NCI-H2227 treated with DMSO at 0.1 percent for 48 hours (cell line): Measurements from ENCODE around the gene STOX2.
A peak's percentile ranks its signal among the peaks of the same experiment; 100 is the strongest.

ENCODE experiments used
- DNase-seq: peaks from one replicate; lab custom pipeline; 2025; lab: John Stamatoyannopoulos, UW

STOX2 gene

DNA sequence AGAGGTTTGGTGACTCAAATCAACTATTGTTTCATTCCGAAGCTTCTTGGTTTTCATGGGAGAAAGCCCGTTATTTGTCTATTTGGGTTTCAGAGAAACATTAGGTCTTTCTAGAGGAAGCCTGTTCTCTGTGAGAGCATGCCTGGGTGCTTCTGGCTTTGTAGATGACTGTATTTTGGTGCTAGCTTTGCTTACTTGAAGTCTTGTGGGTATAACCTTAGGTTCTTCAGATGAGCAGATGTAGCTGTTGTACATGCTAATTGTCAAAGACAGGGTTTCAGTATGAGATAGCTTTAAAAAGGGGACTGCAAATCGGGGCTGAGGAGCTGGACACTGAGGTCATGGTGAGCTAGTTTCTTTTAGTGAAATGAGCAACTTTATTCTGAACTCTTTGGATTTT, 7.9 kb upstream of the STOX2 start:
- DNase-seq: no peak

DNA sequence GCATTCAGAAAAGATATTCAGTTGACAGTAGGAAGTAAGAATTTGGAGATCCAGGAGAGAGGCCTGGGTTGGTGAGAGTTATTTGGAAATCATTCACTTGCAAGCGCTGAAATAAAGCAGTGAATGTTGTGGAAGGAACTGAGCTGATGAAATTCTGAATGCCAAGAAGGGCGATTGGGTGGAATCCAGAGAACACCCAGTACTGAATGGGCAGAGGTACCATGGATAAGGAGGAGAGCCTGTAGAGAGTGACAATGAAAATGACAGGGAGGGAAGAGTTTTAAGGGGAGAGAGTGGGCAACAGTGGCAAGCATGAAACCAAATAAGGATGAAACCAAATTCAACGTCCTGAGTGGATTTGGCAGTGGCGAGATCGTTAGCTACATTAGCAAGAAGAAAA, 6.7 kb upstream of the STOX2 start:
- no peak for DNase-seq

DNA sequence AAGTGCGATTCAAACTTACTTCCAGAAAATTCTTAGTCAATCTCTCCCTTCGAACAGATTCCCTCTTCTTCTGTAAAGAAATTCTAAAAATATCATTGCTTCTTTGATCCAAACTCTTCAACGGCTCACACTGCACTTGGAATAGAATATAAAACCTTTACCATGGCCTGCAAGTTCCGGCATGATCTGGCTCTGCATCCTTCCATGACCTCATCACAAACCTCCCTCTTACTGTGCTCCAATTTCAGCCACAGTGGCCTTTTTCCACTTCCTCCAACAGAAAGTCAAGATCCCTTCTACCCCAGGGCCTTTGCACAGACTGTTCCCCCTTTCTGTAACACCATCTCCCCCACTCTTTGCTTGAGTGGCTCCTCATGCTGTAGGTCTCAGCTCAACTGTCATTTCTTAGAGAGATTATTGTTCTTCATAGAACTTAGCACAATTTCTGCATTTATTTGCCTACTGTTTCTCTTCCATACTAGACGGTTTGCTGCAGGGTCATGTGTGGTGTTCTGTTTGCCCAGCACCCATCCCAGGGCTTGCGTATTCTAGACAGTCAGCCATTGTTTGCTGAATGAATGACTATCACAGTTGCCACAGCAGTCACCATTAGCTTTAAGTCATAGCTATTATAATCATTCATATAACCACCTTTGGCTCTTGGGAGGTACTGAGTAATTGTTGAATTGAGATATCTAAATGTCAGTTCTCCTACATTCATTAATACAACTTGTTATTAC, 1.9 kb upstream of the STOX2 start:
- DNase-seq: no peak

DNA sequence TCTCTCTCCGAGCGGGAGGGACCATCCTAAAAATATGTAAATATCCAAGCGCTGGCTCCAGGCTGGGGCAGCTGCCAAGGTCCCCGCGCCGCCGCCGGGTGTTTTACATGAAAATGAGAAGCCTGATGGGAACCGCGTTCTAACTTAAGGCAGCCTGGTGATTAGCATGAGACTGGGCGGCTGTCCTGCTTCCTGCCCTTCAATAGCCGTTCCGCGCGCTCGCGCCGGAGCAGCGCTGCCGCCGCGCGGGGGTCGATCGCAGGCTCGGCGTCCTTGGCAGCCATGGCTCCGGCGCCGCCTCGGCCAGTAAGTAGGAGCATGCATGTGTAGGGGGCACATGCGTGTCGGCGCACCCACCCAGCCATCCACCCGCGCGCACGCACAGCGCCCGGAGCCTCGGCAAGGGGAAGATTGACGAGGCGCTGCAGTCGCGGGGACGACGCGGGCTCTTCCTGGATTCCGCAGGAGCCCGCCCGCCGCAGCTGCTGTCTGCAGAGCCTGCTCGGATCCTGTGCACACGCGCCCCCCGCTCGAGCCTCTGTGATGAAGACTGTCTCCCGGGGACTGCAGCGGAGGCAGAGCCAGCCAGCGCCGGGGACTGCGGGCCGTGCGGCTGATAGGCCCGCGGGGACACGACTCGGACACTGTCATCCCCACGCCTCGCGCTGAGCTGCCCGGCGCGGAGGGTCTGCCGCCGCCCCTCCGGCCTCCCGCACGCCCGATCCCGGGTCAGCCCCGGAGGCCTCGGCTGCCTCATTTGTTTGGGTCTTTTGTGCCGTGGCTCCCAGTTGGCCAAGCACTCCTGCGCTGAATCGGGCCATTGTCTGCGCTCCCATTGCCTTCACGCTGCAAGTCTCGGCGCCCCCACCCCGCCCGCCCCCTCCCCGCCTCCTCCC, 734 bp downstream of the STOX2 start:
- DNase-seq: peak; percentile 49

- DNase-seq: no peak
Measured at GRCh38 chr4:183906489-183906738, 1.3 kb downstream of the STOX2 start.

DNA sequence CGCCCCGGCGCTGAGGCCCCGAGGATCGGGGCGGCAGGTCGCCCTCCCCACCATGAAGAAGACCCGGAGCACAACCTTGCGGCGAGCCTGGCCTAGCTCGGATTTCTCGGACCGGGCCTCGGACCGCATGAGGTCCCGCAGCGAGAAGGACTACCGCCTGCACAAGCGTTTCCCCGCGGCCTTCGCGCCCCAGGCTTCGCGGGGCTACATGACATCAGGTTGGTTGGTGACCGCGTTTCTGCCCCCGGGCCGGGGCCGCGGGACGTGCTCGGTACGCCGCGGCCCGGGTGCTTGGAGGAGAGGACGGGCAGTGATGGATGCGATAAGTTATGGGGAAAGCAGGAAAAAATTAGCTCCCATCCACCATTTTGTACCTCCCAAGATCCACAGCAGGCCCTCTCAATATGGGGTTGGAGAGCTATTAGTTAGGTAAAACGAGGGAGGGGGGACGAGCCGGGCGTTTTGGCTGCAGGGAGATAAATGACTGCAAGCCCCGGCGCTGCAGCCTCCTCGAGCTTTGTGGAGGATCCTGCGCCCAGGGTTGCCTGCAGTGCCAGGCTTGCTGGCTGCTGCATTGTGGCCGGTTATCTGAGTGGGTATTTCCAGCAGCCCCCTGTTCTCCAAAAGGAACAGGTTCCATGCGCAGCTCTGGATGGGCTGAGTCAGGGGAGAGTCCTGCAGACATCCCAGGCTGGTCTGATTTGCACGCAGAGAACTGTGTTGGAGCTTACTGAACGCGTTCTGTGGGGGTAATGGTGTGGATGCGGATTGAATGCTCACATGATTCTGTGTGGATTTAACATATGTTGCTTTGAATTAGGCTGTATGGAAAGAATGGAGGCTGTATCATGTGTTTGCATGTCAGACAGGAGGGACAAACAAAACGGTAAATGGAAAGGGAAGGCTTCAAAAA, 1.9 kb downstream of the STOX2 start:
- DNase-seq: peak; percentile 13

DNA sequence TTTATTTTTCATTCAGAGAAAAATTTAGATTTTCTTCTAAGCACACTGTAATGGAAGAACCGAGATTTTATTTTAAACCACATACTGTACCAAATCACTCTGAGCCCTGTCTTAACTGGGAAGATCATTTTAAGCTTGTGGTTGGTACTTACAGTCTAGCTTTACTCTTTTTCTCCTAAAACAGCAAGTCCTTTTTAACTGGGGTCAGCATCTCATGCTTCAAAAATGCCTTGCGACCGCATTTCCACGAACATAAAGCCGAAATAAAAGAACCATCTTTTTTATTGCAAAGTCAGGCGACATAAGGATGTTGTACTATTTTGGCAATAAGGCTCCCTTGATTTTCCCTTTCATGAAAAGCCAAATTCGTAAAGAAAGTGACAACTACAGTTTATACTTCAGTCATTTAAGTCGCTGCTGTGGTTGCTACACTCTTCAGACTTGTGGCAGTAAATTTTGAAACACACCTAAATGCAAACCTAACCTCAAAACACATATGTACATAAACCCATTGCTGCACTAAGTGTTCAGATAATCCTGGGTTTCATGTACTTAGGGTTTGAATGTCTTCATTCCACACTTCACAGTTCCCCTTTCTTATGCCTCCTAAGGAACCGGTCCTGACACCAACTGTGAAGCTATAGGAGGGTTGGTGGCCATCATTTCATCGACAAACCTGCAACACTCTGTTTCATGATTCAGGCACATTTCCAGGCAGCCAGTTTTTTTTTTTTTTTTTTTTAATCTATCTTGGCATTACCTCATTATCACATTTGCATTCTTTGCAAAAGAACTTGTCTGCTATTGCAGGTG, 3.0 kb downstream of the STOX2 start:
- no peak for DNase-seq

DNA sequence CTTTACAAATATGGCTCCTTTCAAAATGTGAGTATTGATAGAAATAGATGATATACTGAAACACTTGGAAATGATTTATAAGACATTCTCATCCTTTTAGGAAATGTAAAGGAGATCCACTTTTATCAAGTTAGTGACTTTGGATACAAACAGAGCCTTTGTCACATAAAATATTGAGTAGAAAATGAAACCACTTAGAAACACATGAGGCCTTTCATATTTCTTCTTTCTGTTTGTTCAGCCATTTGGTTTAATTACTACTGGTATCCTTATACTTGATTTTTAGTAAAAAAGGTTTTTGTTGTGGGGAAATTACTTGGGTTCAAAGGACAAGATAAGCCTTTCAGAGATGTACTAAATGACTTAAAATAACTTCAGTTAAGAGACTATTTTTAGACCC, 4.1 kb downstream of the STOX2 start:
- no peak for DNase-seq

DNA sequence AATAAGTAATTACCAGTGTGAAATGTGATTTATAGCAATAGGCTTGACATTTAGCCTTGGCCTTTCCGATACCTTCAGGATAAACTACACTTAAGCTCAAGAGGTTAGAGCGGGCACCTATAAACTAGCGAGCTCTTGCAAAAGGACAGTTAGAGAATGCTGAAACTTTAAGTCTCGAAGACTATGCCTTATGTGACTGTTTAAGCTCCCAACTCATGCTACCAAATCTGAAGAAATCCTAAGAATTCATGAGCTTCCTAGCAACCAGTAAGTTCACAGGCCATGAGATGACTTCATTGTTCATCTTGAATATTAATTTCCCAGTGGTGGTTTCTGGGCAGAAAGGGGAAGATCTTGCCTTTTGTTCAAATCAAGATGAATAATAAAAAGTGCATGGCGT, 4.7 kb downstream of the STOX2 start:
- peak; percentile 12 for DNase-seq

- no peak for DNase-seq
Measured at GRCh38 chr4:183912585-183912984, 7.5 kb downstream of the STOX2 start.

- no peak for DNase-seq
Measured at GRCh38 chr4:183915976-183916375, 10.9 kb downstream of the STOX2 start.

DNA sequence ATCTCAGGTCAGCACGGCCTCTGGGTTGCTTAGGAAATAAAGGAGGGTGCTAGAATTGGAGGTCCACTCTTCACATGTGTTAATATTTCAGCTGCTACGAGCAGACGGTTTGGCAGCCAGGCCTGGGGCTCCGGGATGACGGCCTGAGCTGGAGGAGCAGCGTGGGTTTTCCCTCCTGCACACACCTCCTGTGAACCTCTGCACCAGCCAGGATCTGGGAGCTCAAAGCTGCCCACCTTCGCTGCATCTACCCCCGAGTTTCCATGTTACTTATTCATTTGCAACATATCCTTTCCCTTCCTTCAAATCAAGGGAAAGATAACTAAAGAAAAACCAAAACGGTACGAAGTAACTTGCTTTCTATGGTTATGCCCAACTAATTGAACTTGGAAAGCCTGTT, 13.6 kb downstream of the STOX2 start:
- no peak for DNase-seq

- DNase-seq: no peak
Measured at GRCh38 chr4:183919141-183919540, 14.0 kb downstream of the STOX2 start.

DNA sequence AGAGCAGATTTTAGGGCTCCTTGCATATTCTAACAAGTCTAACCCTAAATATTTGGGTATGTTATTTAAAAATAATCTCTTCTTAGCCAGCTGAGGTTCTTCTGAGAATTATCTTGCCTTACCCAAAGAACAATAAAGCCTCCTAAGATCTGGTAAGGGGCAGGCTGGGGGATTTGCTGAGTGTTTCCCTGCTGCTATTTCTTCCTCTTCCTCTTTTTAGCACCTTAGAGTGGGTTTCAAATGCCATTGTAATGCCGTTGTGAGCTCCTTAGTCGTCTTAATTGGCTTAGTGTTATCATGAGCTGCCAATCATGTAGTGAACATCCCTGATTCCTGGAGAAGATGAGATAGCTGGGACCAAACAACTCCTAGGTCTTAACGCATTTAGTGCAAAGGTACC, 15.4 kb downstream of the STOX2 start:
- no peak for DNase-seq

DNA sequence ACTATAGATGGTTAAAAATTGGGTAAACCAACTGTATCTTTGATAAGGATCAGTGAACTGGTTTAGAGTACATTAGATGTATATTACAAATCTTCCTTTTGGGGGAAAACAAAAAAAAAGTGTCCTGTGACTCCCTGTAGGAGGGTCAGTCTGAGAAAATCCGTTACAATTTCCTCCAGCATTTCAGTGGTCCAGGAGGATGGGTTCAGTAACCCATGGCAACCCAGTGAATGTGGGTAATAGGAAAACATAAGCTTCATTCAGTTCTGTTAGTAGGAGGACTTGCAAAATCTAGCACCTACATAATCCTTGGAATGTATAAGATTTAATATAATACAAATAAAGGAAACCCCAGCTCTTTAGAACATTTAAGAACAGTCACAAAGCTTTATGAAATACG, 16.2 kb downstream of the STOX2 start:
- DNase-seq: no peak

- no peak for DNase-seq
Measured at GRCh38 chr4:183924362-183925044, 19.4 kb downstream of the STOX2 start.

DNA sequence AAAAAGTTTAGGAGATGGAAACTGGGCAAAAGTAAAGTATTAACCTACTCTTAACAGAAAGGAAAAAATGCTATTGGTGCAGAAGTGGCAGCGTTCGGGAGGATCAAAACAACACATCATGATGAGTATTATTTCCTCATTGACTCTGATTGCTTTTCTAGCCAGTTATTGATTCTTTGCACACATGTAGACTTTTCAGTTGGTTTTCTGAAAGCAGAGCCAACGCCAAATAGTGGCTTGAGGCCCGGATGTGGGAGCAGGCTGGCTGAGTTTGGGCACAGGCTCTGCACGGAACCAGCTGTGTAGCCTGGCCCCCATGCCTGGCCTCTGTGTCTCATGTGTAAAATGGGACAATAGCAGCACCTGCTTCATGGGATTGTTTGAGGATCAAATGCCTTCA, 21.8 kb downstream of the STOX2 start:
- no peak for DNase-seq

DNA sequence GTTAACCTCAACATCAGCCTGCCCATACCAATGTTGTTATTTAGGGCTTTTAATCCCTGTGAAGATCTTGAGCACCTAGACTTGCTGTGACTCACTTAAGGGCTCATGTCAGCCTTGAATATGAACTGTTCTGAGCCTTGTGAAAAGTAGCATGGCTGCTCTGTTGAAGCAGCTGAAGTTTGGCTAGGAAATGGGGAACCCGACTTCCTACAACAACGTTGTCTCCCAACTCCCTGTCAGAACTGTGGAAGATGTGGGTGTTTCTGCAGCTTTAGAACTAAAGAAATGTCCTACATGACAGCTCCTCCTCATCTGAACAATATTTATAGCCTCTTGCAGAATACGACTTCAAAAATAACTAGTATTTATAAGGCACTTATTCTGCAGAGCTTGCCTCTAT, 27.5 kb downstream of the STOX2 start:
- DNase-seq: no peak

DNA sequence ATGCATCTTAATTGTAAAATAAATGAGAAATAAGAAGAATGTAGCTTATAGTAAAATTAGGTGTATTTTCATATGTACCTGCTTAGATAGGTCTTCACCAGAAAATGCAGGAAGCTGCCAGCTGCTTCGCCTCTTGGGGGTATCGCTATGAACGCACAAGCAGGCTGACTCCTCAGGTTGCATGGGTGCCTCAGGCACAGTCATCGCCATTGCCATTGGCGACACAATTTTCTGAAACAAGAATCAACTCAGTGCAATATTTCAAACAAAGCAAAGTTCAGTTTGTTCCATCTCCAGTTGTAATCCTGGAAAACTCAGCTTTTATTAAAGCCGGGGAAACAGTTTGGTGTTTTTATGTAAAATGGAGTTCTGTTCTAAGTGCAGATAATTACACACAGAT, 29.7 kb downstream of the STOX2 start:
- DNase-seq: no peak

- no peak for DNase-seq
Measured at GRCh38 chr4:183935355-183936005, 30.4 kb downstream of the STOX2 start.

GRCh38 chr4:183936047-183936446, 30.9 kb downstream of the STOX2 start:
- DNase-seq: no peak
